ENCODE data around the gene NUP210L.

DNA sequence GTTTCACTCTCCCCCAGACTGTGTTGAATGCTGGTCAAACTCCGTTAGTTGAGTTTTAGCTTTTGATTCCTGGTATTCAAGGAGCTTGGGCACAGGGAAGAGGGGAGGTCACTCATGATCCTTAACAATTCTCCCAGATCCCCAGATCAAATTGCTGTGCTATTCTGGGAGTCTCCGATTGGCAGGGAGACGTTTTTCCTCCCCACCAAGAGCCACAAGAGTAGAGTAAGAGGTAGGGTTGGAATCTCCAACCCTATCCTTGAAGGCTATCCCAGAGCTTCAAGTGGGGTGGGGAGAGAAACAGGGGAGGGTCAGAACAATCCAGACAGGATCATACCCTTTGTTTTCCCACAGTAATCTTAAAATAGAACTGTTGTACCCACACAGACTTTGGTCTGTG is 37.6 kb upstream of the NUP210L start:
- TF ChIP-seq, protein P1, sequence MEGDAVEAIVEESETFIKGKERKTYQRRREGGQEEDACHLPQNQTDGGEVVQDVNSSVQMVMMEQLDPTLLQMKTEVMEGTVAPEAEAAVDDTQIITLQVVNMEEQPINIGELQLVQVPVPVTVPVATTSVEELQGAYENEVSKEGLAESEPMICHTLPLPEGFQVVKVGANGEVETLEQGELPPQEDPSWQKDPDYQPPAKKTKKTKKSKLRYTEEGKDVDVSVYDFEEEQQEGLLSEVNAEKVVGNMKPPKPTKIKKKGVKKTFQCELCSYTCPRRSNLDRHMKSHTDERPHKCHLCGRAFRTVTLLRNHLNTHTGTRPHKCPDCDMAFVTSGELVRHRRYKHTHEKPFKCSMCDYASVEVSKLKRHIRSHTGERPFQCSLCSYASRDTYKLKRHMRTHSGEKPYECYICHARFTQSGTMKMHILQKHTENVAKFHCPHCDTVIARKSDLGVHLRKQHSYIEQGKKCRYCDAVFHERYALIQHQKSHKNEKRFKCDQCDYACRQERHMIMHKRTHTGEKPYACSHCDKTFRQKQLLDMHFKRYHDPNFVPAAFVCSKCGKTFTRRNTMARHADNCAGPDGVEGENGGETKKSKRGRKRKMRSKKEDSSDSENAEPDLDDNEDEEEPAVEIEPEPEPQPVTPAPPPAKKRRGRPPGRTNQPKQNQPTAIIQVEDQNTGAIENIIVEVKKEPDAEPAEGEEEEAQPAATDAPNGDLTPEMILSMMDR (IDR thresholded peaks at IDR 0.05; ENCODE audit: insufficient read depth, low read depth, low read length): no peak
- TF ChIP-seq EZH2 (IDR thresholded peaks at IDR 0.05; ENCODE audit: insufficient read depth, low read length): no peak
